SK-N-SH (cell line): Measurements from ENCODE around the gene TRANK1. TPM values are rescaled to one million over a fixed set of nuclear protein-coding genes. Genes with fewer than 3 reads are reported as not detected.

ENCODE experiments used
- CTCF ChIA-PET: fragments of 300-600, 350-600 bp; formaldehyde crosslinking; extraction: SDS; loops from one replicate; lab custom pipeline; 2021; lab: Yijun Ruan, JAX
- POLR2A ChIA-PET: fragments of 350-600 bp; sonication (Branson Sonifier 250); formaldehyde crosslinking; extraction: SDS; loops from one replicate; lab custom pipeline; 2020; ENCODE audit warnings: antibody characterized with exemption, inconsistent platforms; lab: Yijun Ruan, JAX
- DNase-seq: peaks from one replicate; pipeline ENCODE4 v3.0.0; 2012
- H2AFZ ChIP-seq: fragments of 200-600 bp; sonication (generic); 2 replicates; pipeline ENCODE4 v1.8.1; 2016; ENCODE audit warnings: antibody characterized with exemption, mild to moderate bottlenecking, low read depth
- H3F3A ChIP-seq: fragments of 200-600 bp; sonication (generic); replicated peaks from 2 replicates; pipeline ENCODE3; 2016; ENCODE audit warnings: antibody characterized with exemption, mild to moderate bottlenecking; ENCODE audit not compliant: insufficient read depth
- H3K27ac ChIP-seq, 2 experiments: fragments of 200-500 bp in 1 of 2; fragments of 200-600 bp in 1 of 2; sonication (Bioruptor generic) in 1 of 2; sonication (generic), shearing (Covaris generic) in 1 of 2; 2 replicates each; pipeline versions ENCODE4 v1.5.1 to v1.6.1; 2014 to 2016; ENCODE audit warnings: low read depth in 2 of 2, inconsistent platforms in 1 of 2, low read length in 1 of 2, mild to moderate bottlenecking in 1 of 2, mixed read lengths in 1 of 2
- H3K27me3 ChIP-seq: fragments of 200-600 bp; sonication (generic), shearing (Covaris generic); 2 replicates; pipeline ENCODE4 v1.6.1; 2016; ENCODE audit warnings: mixed run types; ENCODE audit not compliant: insufficient read depth
- H3K36me3 ChIP-seq, 2 experiments: fragments of 200-500 bp in 1 of 2; fragments of 200-600 bp in 1 of 2; sonication (Bioruptor generic) in 1 of 2; sonication (generic) in 1 of 2; replicated peaks in 1 of 2; 2 replicates each; pipeline versions ENCODE3 to v1.5.1; 2014 to 2016; ENCODE audit warnings: low read length in 1 of 2, mild to moderate bottlenecking in 1 of 2; ENCODE audit not compliant: insufficient read depth in 2 of 2, control insufficient read depth in 1 of 2
- H3K4me1 ChIP-seq, 2 experiments: fragments of 200-500 bp in 1 of 2; fragments of 200-600 bp in 1 of 2; sonication (Bioruptor generic) in 1 of 2; sonication (generic), shearing (Covaris generic) in 1 of 2; 2 replicates each; pipeline versions ENCODE4 v1.5.1 to v1.6.1; 2014 to 2016; ENCODE audit warnings: low read depth in 1 of 2, low read length in 1 of 2, mixed run types in 1 of 2; ENCODE audit not compliant: insufficient read depth in 2 of 2, control insufficient read depth in 1 of 2
- H3K4me2 ChIP-seq: fragments of 200-600 bp; sonication (generic), shearing (Covaris generic); 2 replicates; pipeline ENCODE4 v1.6.1; 2017; ENCODE audit warnings: mixed run types
- H3K4me3 ChIP-seq, 2 experiments: fragments of 200-500 bp in 1 of 2; fragments of 200-600 bp in 1 of 2; sonication (Bioruptor generic) in 1 of 2; sonication (generic), shearing (Covaris generic) in 1 of 2; 2 replicates each; pipeline versions ENCODE4 v1.5.1 to v1.8.1; 2014 to 2016; ENCODE audit warnings: low read depth in 2 of 2, inconsistent platforms in 1 of 2, low read length in 1 of 2, mild to moderate bottlenecking in 1 of 2, mixed read lengths in 1 of 2, moderate library complexity in 1 of 2
- H3K79me2 ChIP-seq: fragments of 200-600 bp; sonication (generic); 2 replicates; pipeline ENCODE4 v1.8.1; 2017; ENCODE audit warnings: mild to moderate bottlenecking; ENCODE audit not compliant: insufficient read depth
- H3K9ac ChIP-seq: fragments of 200-600 bp; sonication (generic); 2 replicates; pipeline ENCODE4 v1.6.1; 2017; ENCODE audit warnings: mixed run types
- H3K9me2 ChIP-seq: fragments of 200-600 bp; sonication (generic); 2 replicates; pipeline ENCODE4 v1.6.1; 2017; ENCODE audit warnings: mixed run types
- H3K9me3 ChIP-seq: fragments of 200-600 bp; sonication (generic); 2 replicates; pipeline ENCODE4 v1.6.1; 2017; ENCODE audit warnings: mixed run types, mild to moderate bottlenecking, moderate library complexity
- H4K20me1 ChIP-seq: fragments of 200-600 bp; sonication (generic); 2 replicates; pipeline ENCODE4 v1.6.1; 2017; ENCODE audit warnings: mild to moderate bottlenecking, mixed run types; ENCODE audit not compliant: insufficient read depth
- CHD2 ChIP-seq: fragments of 150-350 bp; IDR thresholded peaks from 2 replicates; pipeline ENCODE4 v1.6.1; 2018; ENCODE audit warnings: low read length; ENCODE audit not compliant: partially characterized antibody
- ELF1 ChIP-seq: IDR thresholded peaks from 2 replicates; pipeline ENCODE4 v1.4.0; 2012
- EP300 ChIP-seq, 2 experiments: IDR thresholded peaks; 2 replicates each; pipeline versions ENCODE4 v1.4.0 to v1.6.1; 2012; ENCODE audit warnings: borderline replicate concordance in 1 of 2, low read depth in 1 of 2, low read length in 1 of 2
- FOXJ3 ChIP-seq: sonication (generic); formaldehyde crosslinking; IDR thresholded peaks from 2 replicates; pipeline ENCODE4 v1.5.1; 2020; ENCODE audit warnings: mild to moderate bottlenecking, missing genetic modification reagents
- GABPA ChIP-seq: IDR thresholded peaks from 2 replicates; pipeline ENCODE4 v1.4.0; 2012; ENCODE audit warnings: low read depth, mild to moderate bottlenecking
- GATA2 ChIP-seq: sonication (generic); formaldehyde crosslinking; IDR thresholded peaks from 2 replicates; pipeline ENCODE4 v1.5.0; 2020; ENCODE audit warnings: mild to moderate bottlenecking, missing genetic modification reagents
- IRF3 ChIP-seq: fragments of 150-350 bp; IDR thresholded peaks from 2 replicates; pipeline ENCODE4 v1.6.1; 2016; ENCODE audit warnings: mild to moderate bottlenecking, low read depth, low read length
- JUND ChIP-seq: IDR thresholded peaks from 2 replicates; pipeline ENCODE4 v1.4.0; 2012
- MEF2A ChIP-seq: IDR thresholded peaks from 2 replicates; pipeline ENCODE4 v1.4.0; 2012; ENCODE audit warnings: low read depth, borderline replicate concordance
- NRF1 ChIP-seq: IDR thresholded peaks from 2 replicates; pipeline ENCODE4 v1.6.1; 2012; ENCODE audit warnings: low read depth, mild to moderate bottlenecking, low read length
- PBX3 ChIP-seq: IDR thresholded peaks from 2 replicates; pipeline ENCODE4; 2012
- RCOR1 ChIP-seq: fragments of 150-350 bp; IDR thresholded peaks from 2 replicates; pipeline ENCODE4 v1.6.1; 2017; ENCODE audit warnings: antibody characterized with exemption, low read length
- RFX5 ChIP-seq: IDR thresholded peaks from 2 replicates; pipeline ENCODE4 v1.6.1; 2012; ENCODE audit warnings: mild to moderate bottlenecking, improper control_type of control experiment, low read length
- RXRA ChIP-seq: IDR thresholded peaks from 2 replicates; pipeline ENCODE4 v1.4.0; 2012; ENCODE audit warnings: low read depth, mild to moderate bottlenecking, borderline replicate concordance
- TCF12 ChIP-seq: IDR thresholded peaks from 2 replicates; pipeline ENCODE4 v1.4.0; 2012
- TEAD4 ChIP-seq: IDR thresholded peaks from 2 replicates; pipeline ENCODE4 v1.4.0; 2012; ENCODE audit warnings: mild to moderate bottlenecking, borderline replicate concordance; ENCODE audit not compliant: insufficient read depth
- USF1 ChIP-seq: IDR thresholded peaks from 2 replicates; pipeline ENCODE4 v1.4.0; 2012; ENCODE audit warnings: low read depth, borderline replicate concordance
- USF2 ChIP-seq: fragments of 150-350 bp; IDR thresholded peaks from 2 replicates; pipeline ENCODE4 v1.6.1; 2017; ENCODE audit warnings: antibody characterized with exemption, low read length, low read depth, borderline replicate concordance
- YY1 ChIP-seq: IDR thresholded peaks from 2 replicates; pipeline ENCODE4 v1.4.0; 2012; ENCODE audit warnings: low read depth, mild to moderate bottlenecking
- ZBTB33 ChIP-seq: IDR thresholded peaks from 2 replicates; pipeline ENCODE4 v1.4.0; 2012; ENCODE audit warnings: low read depth, borderline replicate concordance
- WGBS: methylation state at CpG from one replicate; pipeline ENCODE4 v1.1.6; 2017; ENCODE audit warnings: low lambda C conversion rate; 5-methylcytosine and 5-hydroxymethylcytosine counted together
- polyA plus RNA-seq, 3 experiments: library from polyadenylated mRNA; depleted of rRNA; stranded (reverse); fragments of >200 nt; gene quantifications; 2 replicates each; pipeline ENCODE4 v1.2.3, GENCODE V29; 2012

TRANK1 gene
- polyA plus RNA-seq, 1 of the 3 experiments (the other 2 are of a cell fraction) = 0.16 TPM

GRCh38 chr3:36901588-36901987 is 43.3 kb downstream of the TRANK1 start:
- TF ChIP-seq PBX3 = no peak
- TF ChIP-seq IRF3 = no peak
- no peak for TF ChIP-seq USF1
- TF ChIP-seq TEAD4 = no peak
- TF ChIP-seq NRF1 = no peak
- no peak for TF ChIP-seq RFX5
- no peak for TF ChIP-seq GATA2 (CRISPR knock-in tag)
- TF ChIP-seq TCF12 = no peak
- TF ChIP-seq USF2 = no peak
- TF ChIP-seq JUND = no peak
- no peak for TF ChIP-seq GABPA
- TF ChIP-seq EP300 (IDR thresholded peaks at IDR 0.05; ENCODE audit: borderline replicate concordance in 1 of 2, low read depth in 1 of 2, low read length in 1 of 2) = no peak
- no peak for TF ChIP-seq FOXJ3 (CRISPR knock-in tag)
- no peak for TF ChIP-seq ELF1
- TF ChIP-seq RCOR1 = no peak
- no peak for TF ChIP-seq ZBTB33
- no peak for TF ChIP-seq RXRA
- no peak for TF ChIP-seq MEF2A
- TF ChIP-seq YY1 = no peak
- no peak for TF ChIP-seq CHD2
- Histone ChIP-seq H3K27me3 (no peaks in the 10 kb centered on the region), H3K9me2 (no peaks in the 10 kb centered on the region), H2AFZ (no peak overlapping the region), H3F3A (no peaks in the 10 kb centered on the region), H3K4me1 (peaks cover 0 to 7% of the 10 kb centered on the region in 2 experiments; a peak in 2 of 4 replicates), H3K4me2 (no peak overlapping the region), H4K20me1 (no peaks in the 10 kb centered on the region), H3K79me2 (no peaks in the 10 kb centered on the region), H3K9me3 (no peaks in the 10 kb centered on the region), H3K4me3 (no peak overlapping the region), H3K36me3 (no peaks in the 10 kb centered on the region), H3K27ac (no peak overlapping the region), H3K9ac (no peak overlapping the region)
- POLR2A ChIA-PET = no interaction called here
- CTCF ChIA-PET = interaction anchor here (0.8 to 2.6 kb wide), 3 partner anchors 12 to 384 kb away, joined by 3 to 9 read pairs (median 6); no protein-coding TSS in a partner anchor
- no peak for DNase-seq
- 65% methylated on average over 4 of the region's 4 CpGs for WGBS
